Middle frontal gyrus (tissue), 1 donor: Measurements from ENCODE around the gene C7orf25.
A peak's percentile ranks its signal among the peaks of the same experiment; 100 is the strongest.

ENCODE experiments used
- DNase-seq: peaks from one replicate; pipeline ENCODE4 v3.0.0-alpha.2; 2015; ENCODE audit warnings: low spot score; ENCODE audit errors: extremely low spot score

Gene C7orf25

DNA sequence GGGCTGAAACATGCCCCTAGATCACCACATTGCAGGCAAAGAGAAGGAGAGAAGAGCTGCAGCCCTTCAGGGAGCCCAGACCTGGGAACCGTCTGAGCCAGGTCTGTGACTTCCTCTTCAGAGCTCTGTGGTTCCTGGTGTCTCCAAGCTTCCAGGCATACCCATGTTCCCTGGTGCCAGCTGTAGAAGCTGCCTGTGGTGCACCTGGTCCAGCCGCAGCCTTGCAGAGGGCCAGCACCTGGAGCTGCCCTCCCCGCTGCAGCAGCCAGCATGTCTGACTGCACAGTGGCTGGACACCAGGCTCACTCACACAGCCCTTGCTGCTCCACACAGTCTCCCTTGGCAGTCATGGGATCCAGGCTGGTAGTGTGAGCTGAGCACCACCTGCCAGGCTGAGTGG is 33.6 kb downstream of the C7orf25 start:
- DNase-seq = no peak

DNA sequence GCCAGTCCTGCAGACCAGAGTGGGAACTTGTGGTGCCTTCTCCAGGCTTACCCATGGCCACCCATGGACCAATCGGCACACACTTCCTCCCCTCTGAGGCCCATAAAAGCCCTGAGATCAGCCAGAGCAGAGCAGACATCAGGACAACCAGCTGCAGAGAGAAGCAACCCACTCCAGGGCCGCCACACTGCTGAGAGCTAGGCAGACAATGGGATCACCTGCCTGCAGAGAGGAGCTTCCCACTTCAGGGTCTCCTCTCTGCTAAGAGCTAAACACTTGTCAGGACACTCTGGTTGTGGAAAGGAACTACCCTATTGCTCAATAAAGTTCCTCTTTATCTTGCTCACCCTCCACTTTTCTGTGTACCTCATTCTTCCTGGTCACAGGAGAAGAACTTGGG is 34.0 kb downstream of the C7orf25 start:
- DNase-seq = no peak

DNA sequence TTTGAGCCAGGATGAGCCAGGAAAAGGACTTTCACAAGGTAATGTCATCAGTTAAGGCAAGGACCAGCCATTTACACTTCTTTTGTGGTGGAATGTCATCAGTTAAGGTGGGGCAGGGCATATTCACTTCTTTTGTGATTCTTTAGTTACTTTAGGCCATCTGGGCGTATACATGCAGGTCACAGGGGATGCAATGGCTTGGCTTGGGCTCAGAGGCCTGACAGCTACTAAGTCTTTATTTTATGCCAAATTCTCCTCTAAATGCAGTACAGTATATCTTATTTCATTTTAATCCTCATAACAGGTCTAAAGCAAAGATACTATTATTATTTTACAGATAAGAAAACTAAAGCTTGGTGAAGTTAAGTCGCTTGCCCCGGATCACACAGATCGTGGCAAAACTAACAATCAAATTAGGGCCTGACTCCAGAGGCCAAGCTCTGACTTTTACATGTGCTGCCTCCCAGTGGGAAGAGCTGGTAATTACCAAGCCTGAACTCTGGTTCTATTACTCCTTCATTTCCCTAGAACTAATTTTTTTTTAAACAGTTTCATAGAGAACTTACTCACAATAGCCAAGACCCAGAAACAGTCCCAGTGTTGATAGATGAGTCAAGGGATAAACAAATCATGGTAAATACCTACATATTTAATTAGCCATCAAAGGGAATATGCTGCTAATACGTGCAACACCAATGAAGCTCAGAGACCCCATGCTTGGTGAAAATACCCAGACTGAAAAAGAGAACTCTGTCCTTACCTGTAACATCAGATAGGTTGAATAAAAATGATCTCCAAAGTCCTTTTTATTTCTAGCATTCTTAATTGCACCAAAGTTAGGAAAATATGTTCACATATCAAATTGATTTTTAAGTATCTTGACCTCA is 35.4 kb downstream of the C7orf25 start:
- DNase-seq = peak; percentile 23

DNA sequence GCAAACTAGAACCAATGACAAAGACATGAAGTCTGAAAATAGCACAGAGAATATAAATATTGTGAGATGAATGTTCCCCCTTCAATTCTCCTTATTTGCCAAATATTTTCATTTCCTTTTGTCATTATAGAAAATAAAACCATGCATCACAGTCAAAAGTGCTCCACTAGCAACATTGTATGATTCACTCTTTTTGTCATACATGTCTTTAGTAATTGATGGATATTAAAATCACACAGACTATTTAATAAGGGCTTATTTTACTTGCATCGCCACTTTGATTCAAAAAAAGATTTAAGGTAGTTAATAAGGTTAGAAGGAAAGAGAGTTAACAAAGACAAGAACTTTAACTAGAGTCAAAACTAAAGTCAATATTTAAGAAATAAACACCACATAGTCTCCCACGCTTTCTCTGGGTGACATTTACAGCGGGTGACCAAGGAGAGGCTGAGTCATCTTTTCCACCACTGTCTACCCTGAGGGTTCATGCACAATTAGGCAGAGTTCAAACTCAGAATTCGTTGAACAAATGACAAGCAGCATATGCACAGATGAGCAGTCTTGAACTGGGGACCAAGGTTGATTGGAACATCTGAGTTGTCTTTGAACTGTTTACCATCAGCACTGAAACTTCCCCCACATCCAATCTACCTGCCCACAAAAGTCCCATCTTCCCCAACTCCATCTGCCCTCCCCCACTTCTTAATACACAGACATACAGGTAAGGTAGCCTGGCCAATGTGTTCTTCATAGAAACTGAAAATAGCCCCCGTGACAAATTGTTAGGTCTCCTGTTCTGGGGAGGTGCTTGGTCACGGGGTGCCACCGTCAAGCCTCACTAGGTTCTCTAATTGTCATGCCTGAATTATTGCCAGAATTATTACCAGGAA is 42.5 kb downstream of the C7orf25 start:
- no peak for DNase-seq

DNA sequence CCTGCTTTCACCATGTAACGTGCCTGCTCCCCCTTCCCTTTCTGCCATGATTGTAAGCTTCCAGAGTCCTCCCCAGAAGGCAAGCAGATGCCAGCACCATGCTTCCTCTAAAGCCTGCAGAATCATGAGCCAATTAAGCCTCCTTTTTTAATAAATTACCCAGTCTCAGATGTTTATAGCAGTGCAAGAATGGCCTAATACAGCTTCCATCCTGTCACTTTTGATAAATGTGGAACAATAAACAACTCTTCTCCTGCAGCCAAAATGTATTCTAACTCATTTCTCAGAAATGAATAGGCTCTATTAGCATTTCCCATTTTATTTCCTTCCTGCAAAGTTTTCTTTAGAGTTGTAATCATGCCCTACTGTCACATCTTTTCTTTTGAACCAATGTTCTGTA is 43.4 kb downstream of the C7orf25 start:
- DNase-seq = no peak
